Measurements from ENCODE around the gene NFATC2.
A peak's percentile ranks its signal among the peaks of the same experiment; 100 is the strongest.

Gene NFATC2

DNA sequence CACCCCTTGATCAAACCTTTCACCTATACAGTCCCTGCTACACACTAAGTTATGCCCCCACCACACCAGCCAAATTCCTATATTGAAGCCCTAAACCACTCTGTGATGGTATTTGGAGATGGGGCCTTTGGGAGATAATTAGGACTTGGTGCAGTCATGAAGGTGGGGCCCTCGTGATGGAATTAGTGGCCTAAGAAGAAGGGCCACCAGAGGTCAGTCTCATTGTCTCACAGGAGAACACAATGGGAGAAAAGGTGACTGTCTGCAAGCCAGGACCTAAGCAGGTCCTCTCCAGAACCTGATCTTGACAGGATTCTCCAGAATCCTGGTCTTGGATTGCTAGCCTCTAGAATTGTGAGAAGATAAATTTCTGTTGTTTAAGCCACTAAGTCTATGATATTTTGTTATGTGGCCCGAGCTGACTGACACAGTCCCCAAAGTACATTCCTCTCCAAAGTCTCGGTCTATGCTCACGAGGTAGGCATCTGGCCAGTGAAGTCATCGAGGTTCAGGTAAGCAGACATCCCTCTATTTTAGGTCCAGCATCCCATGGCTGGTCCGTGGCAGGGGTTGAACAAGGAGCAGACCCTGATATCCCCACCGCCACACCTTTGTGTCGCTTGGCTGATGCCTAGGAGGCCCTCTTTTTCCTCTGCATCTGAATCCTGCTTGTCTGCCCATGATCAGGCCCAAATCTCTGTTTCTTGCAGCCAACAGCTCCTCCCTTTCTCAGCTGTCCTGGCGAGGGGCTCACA lies 138.9 kb downstream of the NFATC2 start:
- no peak overlapping the region for H3K4me2 ChIP-seq (ENCODE audit: low read depth, low read length, poor library complexity, severe bottlenecking)
- H3K9ac ChIP-seq (ENCODE audit: low read length), result no peak overlapping the region
- H3K9me3 ChIP-seq (ENCODE audit: insufficient read depth, low read length), result no peaks in the 10 kb centered on the region
- TF ChIP-seq, protein P1, sequence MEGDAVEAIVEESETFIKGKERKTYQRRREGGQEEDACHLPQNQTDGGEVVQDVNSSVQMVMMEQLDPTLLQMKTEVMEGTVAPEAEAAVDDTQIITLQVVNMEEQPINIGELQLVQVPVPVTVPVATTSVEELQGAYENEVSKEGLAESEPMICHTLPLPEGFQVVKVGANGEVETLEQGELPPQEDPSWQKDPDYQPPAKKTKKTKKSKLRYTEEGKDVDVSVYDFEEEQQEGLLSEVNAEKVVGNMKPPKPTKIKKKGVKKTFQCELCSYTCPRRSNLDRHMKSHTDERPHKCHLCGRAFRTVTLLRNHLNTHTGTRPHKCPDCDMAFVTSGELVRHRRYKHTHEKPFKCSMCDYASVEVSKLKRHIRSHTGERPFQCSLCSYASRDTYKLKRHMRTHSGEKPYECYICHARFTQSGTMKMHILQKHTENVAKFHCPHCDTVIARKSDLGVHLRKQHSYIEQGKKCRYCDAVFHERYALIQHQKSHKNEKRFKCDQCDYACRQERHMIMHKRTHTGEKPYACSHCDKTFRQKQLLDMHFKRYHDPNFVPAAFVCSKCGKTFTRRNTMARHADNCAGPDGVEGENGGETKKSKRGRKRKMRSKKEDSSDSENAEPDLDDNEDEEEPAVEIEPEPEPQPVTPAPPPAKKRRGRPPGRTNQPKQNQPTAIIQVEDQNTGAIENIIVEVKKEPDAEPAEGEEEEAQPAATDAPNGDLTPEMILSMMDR (IDR thresholded peaks at IDR 0.05; ENCODE audit: insufficient read depth, low read length, poor library complexity, severe bottlenecking), result no peak
- no peak for TF ChIP-seq EZH2phosphoT487 (conservative IDR thresholded peaks at IDR 0.05; ENCODE audit: low read length)
- H3K4me3 ChIP-seq (ENCODE audit: insufficient read depth, low read length, poor library complexity, severe bottlenecking), result no peak overlapping the region
- no peak overlapping the region for H2AFZ ChIP-seq (ENCODE audit: low read depth, low read length, severe bottlenecking)
- H3F3A ChIP-seq (ENCODE audit: insufficient read depth), result peaks cover 14% of the 10 kb centered on the region; the same call in 1 of the 2 replicates
- H3K27me3 ChIP-seq (ENCODE audit: low read length), result no peaks in the 10 kb centered on the region
- H3K36me3 ChIP-seq (ENCODE audit: low read length), result no peaks in the 10 kb centered on the region
- H3K9me2 ChIP-seq (replicated peaks; ENCODE audit: insufficient read depth, low read length), result no peaks in the 10 kb centered on the region
- no peaks in the 10 kb centered on the region for H3K79me2 ChIP-seq (ENCODE audit: insufficient read depth, low read length)
- no peaks in the 10 kb centered on the region for H4K20me1 ChIP-seq (ENCODE audit: low read depth, low read length)
- peak overlapping the region; percentile 85 for H3K27ac ChIP-seq (ENCODE audit: low read depth, low read length)

DNA sequence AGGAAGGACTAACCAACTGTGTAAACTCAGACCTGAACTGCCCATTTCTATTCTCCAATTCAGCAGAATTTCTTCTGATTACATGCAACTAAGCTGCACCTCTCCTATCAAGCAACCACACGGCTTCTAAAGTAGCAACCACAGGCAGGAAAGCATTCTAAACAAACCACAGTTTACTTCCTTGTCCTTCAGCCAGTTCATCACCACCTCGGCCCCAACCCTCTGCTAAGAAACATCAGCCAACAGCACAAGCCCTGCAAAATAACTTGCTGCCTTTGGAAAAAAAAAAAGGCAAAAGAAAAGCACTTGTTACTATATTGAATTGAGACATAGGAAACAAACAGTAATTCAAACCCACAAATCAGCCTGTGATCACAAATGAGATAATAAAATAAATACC lies 140.3 kb downstream of the NFATC2 start:
- H3K9ac ChIP-seq (ENCODE audit: low read length), result no peak overlapping the region
- peak overlapping the region; percentile 34 for H3K4me2 ChIP-seq (ENCODE audit: low read depth, low read length, poor library complexity, severe bottlenecking)
- H3K4me3 ChIP-seq (ENCODE audit: insufficient read depth, low read length, poor library complexity, severe bottlenecking), result no peak overlapping the region

DNA sequence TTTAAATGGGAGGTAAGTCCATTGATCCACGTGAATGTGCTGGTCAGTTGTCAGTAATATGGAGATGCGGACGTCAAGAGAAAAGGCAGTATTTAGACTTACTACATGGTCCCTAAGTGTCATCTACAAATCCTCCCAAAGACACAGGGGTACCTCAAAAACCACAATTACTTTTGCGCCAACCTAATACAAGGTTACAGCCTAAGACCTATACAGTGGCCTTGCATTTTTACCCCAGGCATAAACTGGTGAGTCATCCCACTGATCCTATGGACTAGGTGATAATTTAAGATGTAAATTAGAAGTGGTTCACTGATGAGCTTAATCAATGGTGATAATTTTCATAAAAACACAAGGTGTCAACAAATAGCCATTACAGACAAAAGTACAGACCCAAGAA lies 141.0 kb downstream of the NFATC2 start:
- peak overlapping the region; percentile 85 for H3K27ac ChIP-seq (ENCODE audit: low read depth, low read length)
- H3K4me2 ChIP-seq (ENCODE audit: low read depth, low read length, poor library complexity, severe bottlenecking), result peak overlapping the region; percentile 34
- TF ChIP-seq, protein P1 (IDR thresholded peaks at IDR 0.05; ENCODE audit: insufficient read depth, low read length, poor library complexity, severe bottlenecking), result no peak
- TF ChIP-seq EZH2phosphoT487 (conservative IDR thresholded peaks at IDR 0.05; ENCODE audit: low read length), result no peak
- H2AFZ ChIP-seq (ENCODE audit: low read depth, low read length, severe bottlenecking), result no peak overlapping the region
- no peak overlapping the region for H3K9ac ChIP-seq (ENCODE audit: low read length)
- H4K20me1 ChIP-seq (ENCODE audit: low read depth, low read length), result no peaks in the 10 kb centered on the region
- H3F3A ChIP-seq (ENCODE audit: insufficient read depth), result peaks cover 14% of the 10 kb centered on the region; the same call in 1 of the 2 replicates
- no peaks in the 10 kb centered on the region for H3K27me3 ChIP-seq (ENCODE audit: low read length)
- H3K4me3 ChIP-seq (ENCODE audit: insufficient read depth, low read length, poor library complexity, severe bottlenecking), result no peak overlapping the region
- H3K79me2 ChIP-seq (ENCODE audit: insufficient read depth, low read length), result no peaks in the 10 kb centered on the region
- no peaks in the 10 kb centered on the region for H3K9me3 ChIP-seq (ENCODE audit: insufficient read depth, low read length)
- no peaks in the 10 kb centered on the region for H3K36me3 ChIP-seq (ENCODE audit: low read length)
- H3K9me2 ChIP-seq (replicated peaks; ENCODE audit: insufficient read depth, low read length), result no peaks in the 10 kb centered on the region

More for the DNA sequence above, 140.3 kb downstream of the NFATC2 start:
- TF ChIP-seq, protein P1 (IDR thresholded peaks at IDR 0.05; ENCODE audit: insufficient read depth, low read length, poor library complexity, severe bottlenecking), result no peak
- TF ChIP-seq EZH2phosphoT487 (conservative IDR thresholded peaks at IDR 0.05; ENCODE audit: low read length), result no peak
- Histone ChIP-seq H3F3A (ENCODE audit: insufficient read depth) (peaks cover 14% of the 10 kb centered on the region; the same call in 1 of the 2 replicates), H3K79me2 (ENCODE audit: insufficient read depth, low read length) (no peaks in the 10 kb centered on the region), H3K27me3 (ENCODE audit: low read length) (no peaks in the 10 kb centered on the region), H2AFZ (ENCODE audit: low read depth, low read length, severe bottlenecking) (no peak overlapping the region), H4K20me1 (ENCODE audit: low read depth, low read length) (no peaks in the 10 kb centered on the region), H3K9me2 (replicated peaks; ENCODE audit: insufficient read depth, low read length) (no peaks in the 10 kb centered on the region), H3K27ac (ENCODE audit: low read depth, low read length) (peak overlapping the region; percentile 85), H3K36me3 (ENCODE audit: low read length) (no peaks in the 10 kb centered on the region), H3K9me3 (ENCODE audit: insufficient read depth, low read length) (no peaks in the 10 kb centered on the region)

Data from SU-DHL-6 (cell line).